Skeletal muscle tissue (tissue), 4 donors: Measurements from ENCODE around the gene TMEM247. TPM values are rescaled to one million over a fixed set of nuclear protein-coding genes. Genes with fewer than 3 reads are reported as not detected.
A peak's percentile ranks its signal among the peaks of the same experiment; 100 is the strongest.
"Not testable (repeated sequence)": the region's sequence is repeated elsewhere in the genome, so short reads cannot be mapped to it uniquely, and the experiment has no call there.

Experiments
- H3K27ac ChIP-seq: one replicate; pipeline ENCODE4 v1.7.0; 2013; ENCODE audit warnings: mild to moderate bottlenecking, low read depth, low read length, inconsistent platforms
- H3K27me3 ChIP-seq, 3 donors: one replicate each; pipeline ENCODE4 v1.7.0; 2013; ENCODE audit warnings: low read length in 3 of 3; ENCODE audit not compliant: control insufficient read depth in 3 of 3, insufficient read depth in 3 of 3
- H3K36me3 ChIP-seq, 3 donors: one replicate each; pipeline ENCODE4 v1.7.0; 2013; ENCODE audit warnings: low read length in 3 of 3; ENCODE audit not compliant: control insufficient read depth in 3 of 3, insufficient read depth in 3 of 3
- H3K4me1 ChIP-seq, 3 donors: one replicate each; pipeline ENCODE4 v1.7.0; 2013; ENCODE audit warnings: low read length in 3 of 3, mild to moderate bottlenecking in 3 of 3; ENCODE audit not compliant: control insufficient read depth in 3 of 3, insufficient read depth in 3 of 3
- H3K4me3 ChIP-seq, 3 donors: one replicate each; pipeline ENCODE4 v1.7.0; 2013; ENCODE audit warnings: low read length in 3 of 3
- H3K9ac ChIP-seq, 3 donors: one replicate each; pipeline ENCODE4 v1.7.0; 2013; ENCODE audit warnings: low read length in 3 of 3, mild to moderate bottlenecking in 3 of 3, moderate library complexity in 2 of 3, low read depth in 1 of 3
- H3K9me3 ChIP-seq, 3 donors: one replicate each; pipeline ENCODE4 v1.7.0; 2013; ENCODE audit warnings: low read length in 3 of 3; ENCODE audit not compliant: control insufficient read depth in 3 of 3
- total RNA-seq: library from RNA; depleted of rRNA; stranded (reverse); fragments of >200 nt; gene quantifications from one replicate; pipeline ENCODE4 v1.2.3, GENCODE V29; 2014
- donor health status: Osteomylitis.

Gene TMEM247
- total RNA-seq, 1 donor from 2014 or later = not detected

DNA sequence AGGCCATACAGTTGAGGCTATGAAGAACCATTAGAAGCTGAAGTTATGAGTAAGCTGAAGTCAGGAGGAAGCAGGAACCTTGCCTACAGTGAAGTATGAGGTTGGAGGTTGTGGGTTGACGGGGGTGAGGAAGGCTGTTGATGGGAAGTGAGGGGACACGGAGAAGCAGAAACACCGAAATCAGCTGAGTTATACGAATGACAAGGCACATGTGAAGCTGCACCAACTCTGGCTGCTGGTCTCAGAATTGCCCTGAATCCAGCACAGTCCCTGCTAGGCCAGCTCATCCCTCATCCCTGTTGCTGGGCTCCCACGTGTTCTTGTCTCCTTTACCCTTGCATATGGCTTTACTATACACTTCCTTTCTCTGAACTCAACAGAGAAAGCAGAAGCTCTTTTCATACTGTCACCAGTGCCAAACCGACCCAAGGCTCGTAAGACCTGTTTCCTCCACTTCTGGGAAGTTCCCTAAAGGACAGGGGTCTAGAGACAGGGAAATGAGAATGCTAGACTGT is 9.2 kb upstream of the TMEM247 start:
- Histone ChIP-seq H3K4me3 (no peak overlapping the region), H3K9ac (no peak overlapping the region), H3K9me3 (no peaks in the 10 kb centered on the region), H3K27ac (no peak overlapping the region), H3K36me3 (no peaks in the 10 kb centered on the region), H3K4me1 (no peaks in the 10 kb centered on the region), H3K27me3 (no peaks in the 10 kb centered on the region)

DNA sequence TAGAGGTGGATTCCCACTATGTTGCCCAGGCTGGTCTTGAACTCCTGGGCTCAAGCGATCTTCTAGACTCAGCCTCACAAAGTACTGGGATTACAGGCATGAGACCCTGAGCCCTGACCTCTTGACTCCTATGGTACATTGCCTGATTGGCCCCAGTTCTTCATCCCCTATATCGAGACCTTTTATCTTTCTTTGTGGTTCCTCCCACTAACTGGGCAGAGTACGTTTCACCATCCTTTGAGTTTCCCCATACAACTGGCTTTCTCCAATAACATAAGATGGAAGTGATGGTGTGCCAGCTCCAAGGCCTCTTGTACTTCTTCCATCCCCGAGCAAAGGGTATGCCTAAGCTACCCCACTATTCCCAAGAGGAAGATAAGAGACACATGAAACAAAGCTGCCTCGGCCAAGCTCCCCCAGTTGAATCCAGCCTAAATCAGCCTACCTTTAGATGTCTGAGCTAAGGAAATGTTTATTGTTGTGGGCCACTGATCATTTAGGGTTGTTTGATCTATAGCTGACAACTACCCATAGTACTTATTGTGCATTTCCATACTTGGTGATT is 8.3 kb upstream of the TMEM247 start:
- no peaks in the 10 kb centered on the region for H3K9me3 ChIP-seq
- no peak overlapping the region for H3K4me3 ChIP-seq
- H3K9ac ChIP-seq = no peak overlapping the region
- H3K4me1 ChIP-seq = no peaks in the 10 kb centered on the region
- H3K27ac ChIP-seq = no peak overlapping the region
- no peaks in the 10 kb centered on the region for H3K36me3 ChIP-seq
- H3K27me3 ChIP-seq = no peaks in the 10 kb centered on the region

DNA sequence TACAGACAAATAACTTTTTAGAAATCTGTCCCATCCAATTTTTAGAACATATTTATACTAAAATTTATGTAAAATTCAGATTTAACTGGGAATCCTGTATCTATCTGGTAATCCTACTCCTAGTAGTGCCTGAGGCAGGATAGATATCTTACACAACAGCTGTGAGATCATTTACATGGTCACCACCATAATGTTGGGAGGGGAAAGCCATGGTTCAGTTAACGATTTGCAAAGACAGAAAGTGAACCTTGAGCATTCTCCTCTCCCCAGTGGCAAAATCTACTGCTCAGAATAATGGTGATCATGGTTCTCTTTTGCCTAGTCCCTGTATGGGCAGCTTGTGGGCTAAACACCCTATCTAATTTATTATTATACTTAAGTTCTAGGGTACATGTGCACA is 7.7 kb upstream of the TMEM247 start:
- Histone ChIP-seq H3K36me3 (no peaks in the 10 kb centered on the region), H3K4me3 (no peak overlapping the region), H3K27me3 (no peaks in the 10 kb centered on the region), H3K27ac (no peak overlapping the region), H3K9me3 (no peaks in the 10 kb centered on the region), H3K9ac (no peak overlapping the region), H3K4me1 (no peaks in the 10 kb centered on the region)

DNA sequence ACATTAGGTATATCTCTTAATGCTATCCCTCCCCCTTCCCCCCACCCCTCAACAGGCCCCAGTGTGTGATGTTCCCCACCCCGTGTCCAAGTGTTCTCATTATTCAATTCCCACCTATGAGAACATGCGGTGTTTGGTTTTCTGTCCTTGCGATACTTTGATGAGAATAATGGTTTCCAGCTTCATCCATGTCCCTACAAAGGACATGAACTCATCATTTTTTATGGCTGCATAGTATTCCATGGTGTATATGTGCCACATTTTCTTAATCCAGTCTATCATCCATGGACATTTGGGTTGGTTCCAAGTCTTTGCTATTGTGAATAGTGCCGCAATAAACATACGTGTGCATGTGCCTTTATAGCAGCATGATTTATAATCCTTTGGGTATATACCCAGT is 7.2 kb upstream of the TMEM247 start:
- H3K9ac ChIP-seq, H3K4me3 ChIP-seq, H3K27ac ChIP-seq, H3K9me3 ChIP-seq, H3K36me3 ChIP-seq, H3K4me1 ChIP-seq, H3K27me3 ChIP-seq: not testable (repeated sequence)

DNA sequence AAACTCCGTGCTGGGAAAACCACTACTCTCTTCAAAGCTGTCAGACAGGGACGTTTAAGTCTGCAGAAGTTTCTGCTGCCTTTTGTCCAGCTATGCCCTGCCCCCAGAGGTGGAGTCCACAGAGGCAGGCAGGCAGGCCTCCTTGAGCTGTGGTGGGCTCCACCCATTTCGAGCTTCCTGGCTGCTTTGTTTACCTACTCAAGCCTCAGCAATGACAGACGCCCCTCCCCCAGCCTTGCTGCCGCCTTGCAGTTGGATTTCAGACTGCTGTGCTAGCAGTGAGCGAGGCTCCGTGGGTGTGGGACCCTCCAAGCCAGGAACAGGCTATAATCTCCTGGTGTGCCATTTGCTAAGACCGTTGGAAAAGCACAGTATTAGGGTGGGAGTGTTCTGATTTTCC is 1.9 kb upstream of the TMEM247 start:
- not testable (repeated sequence) for H3K36me3 ChIP-seq, H3K27me3 ChIP-seq, H3K9me3 ChIP-seq, H3K27ac ChIP-seq, H3K4me1 ChIP-seq, H3K4me3 ChIP-seq, H3K9ac ChIP-seq

- H3K27ac ChIP-seq = no peak overlapping the region
- H3K9me3 ChIP-seq = no peaks in the 10 kb centered on the region
- no peaks in the 10 kb centered on the region for H3K4me1 ChIP-seq
- no peak overlapping the region for H3K9ac ChIP-seq
- no peaks in the 10 kb centered on the region for H3K36me3 ChIP-seq
- no peaks in the 10 kb centered on the region for H3K27me3 ChIP-seq
- H3K4me3 ChIP-seq = no peak overlapping the region
These were observed 1.4 kb upstream of the TMEM247 start for GRCh38 chr2:46477925-46478324.

DNA sequence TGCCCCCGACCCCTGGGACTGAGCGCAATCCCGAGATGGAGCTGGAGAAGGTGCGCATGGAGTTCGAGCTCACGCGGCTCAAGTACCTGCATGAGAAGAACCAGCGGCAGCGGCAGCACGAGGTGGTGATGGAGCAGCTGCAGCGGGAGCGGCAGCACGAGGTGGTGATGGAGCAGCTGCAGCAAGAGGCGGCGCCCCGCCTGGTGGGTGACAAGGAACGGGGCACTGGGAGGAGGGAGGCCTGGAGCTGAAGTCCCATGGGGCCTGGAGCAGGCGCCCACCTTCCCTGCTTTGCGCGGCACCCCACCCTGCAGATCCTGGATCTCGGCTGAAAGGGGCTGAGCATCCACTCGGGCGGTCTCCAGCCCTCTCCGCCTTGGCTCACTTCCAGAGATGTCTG is 1.2 kb downstream of the TMEM247 start:
- Histone ChIP-seq H3K27me3 (no peaks in the 10 kb centered on the region), H3K36me3 (no peaks in the 10 kb centered on the region)

DNA sequence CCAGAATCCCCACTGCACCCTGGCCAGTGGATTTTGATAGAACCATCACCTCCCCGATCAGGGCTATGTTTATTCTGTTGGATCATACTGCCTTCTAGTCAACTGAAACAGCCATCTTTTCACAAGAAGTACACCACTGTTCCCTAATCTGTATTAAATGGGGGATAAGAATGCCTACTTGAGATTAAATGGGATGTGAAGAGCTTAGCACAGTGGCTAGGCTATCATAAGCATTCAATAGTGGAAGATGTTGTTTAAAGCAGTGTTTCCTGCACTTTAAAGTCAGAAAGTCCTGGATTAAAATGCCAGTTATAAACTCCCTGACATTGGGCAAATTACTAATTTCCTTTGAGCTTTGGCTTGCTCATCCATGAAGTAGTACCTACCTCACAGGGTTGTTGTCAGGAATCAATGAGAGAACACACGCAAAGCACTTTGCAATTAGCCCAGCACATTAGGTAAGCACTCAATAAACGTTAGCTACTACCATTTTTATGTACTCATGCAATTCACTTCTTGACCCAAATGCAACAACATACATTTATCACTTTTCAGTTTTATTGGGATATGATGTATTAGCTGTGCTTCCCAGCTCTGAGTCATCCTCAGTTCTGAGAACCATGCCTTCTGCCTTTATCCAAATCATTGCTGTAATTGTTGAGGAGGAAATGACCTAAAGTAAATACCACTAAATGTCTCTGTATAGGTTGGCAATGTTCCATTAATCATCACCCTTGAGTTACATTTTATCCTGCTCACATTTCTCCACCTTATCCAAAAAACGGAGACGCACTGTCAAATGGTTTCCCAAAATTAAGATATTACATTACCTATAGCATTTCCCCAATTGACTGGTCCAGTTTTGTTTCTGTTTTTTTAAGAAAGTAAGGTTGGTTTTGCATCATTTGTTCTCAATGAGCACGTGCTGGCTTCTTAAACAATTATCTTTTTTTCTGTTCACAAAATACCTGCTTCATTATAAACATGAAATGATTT is 2.1 kb downstream of the TMEM247 start:
- no peak overlapping the region for H3K4me3 ChIP-seq
- no peak overlapping the region for H3K27ac ChIP-seq
- H3K9me3 ChIP-seq = no peaks in the 10 kb centered on the region
- H3K4me1 ChIP-seq = peaks cover 7 to 15% (median 13%) of the 10 kb centered on the region in 3 donors
- no peak overlapping the region for H3K9ac ChIP-seq
- H3K27me3 ChIP-seq = no peaks in the 10 kb centered on the region
- H3K36me3 ChIP-seq = no peaks in the 10 kb centered on the region

More for the DNA sequence above, 1.2 kb downstream of the TMEM247 start:
- H3K9me3 ChIP-seq = no peaks in the 10 kb centered on the region
- H3K4me1 ChIP-seq = peaks cover 5 to 12% (median 10%) of the 10 kb centered on the region in 3 donors
- no peak overlapping the region for H3K27ac ChIP-seq
- H3K4me3 ChIP-seq = no peak overlapping the region
- H3K9ac ChIP-seq = no peak overlapping the region

- Histone ChIP-seq H3K27ac (no peak overlapping the region), H3K9me3 (no peaks in the 10 kb centered on the region), H3K4me1 (peaks cover 7 to 16% (median 14%) of the 10 kb centered on the region in 3 donors), H3K4me3 (no peak overlapping the region), H3K27me3 (no peaks in the 10 kb centered on the region), H3K9ac (no peak overlapping the region), H3K36me3 (no peaks in the 10 kb centered on the region)
These were observed 3.1 kb downstream of the TMEM247 start for GRCh38 chr2:46482490-46482889.

- no peaks in the 10 kb centered on the region for H3K9me3 ChIP-seq
- H3K4me1 ChIP-seq = peaks cover 15 to 35% (median 30%) of the 10 kb centered on the region in 3 donors
- peak overlapping the region; percentile 39 for H3K27ac ChIP-seq
- peak overlapping the region in 1 of 3 donors; percentile 22 for H3K9ac ChIP-seq
- H3K36me3 ChIP-seq = no peaks in the 10 kb centered on the region
- H3K4me3 ChIP-seq = no peak overlapping the region
- H3K27me3 ChIP-seq = no peaks in the 10 kb centered on the region
These were observed 5.6 kb downstream of the TMEM247 start for GRCh38 chr2:46485002-46485401.
